Fibroblast of the aortic adventitia (primary cell): Measurements from ENCODE around the gene CCDC110. TPM values are rescaled to one million over a fixed set of nuclear protein-coding genes. Genes with fewer than 3 reads are reported as not detected.

Experiments
- DNase-seq: peaks from one replicate; pipeline ENCODE4 v3.0.0-alpha.2; 2010; ENCODE audit warnings: low read depth
- H3K4me3 ChIP-seq: 2 replicates; pipeline ENCODE4 v1.5.1; 2011; ENCODE audit warnings: low read depth, mild to moderate bottlenecking, control low read depth, low read length, moderate library complexity
- total RNA-seq: library from RNA; depleted of rRNA; stranded (reverse); fragments of >200 nt; gene quantifications from 2 replicates; pipeline ENCODE4 v1.2.3, GENCODE V29; 2012; ENCODE audit warnings: low replicate concordance
- TF ChIP-seq, protein P1 (sequence below): IDR thresholded peaks from 2 replicates; pipeline ENCODE4 v1.5.1; 2011; ENCODE audit warnings: mild to moderate bottlenecking, low read length, control low read depth, inconsistent platforms; ENCODE audit not compliant: insufficient read depth

Gene CCDC110
- total RNA-seq, 1 donor = 4.2 TPM

DNA sequence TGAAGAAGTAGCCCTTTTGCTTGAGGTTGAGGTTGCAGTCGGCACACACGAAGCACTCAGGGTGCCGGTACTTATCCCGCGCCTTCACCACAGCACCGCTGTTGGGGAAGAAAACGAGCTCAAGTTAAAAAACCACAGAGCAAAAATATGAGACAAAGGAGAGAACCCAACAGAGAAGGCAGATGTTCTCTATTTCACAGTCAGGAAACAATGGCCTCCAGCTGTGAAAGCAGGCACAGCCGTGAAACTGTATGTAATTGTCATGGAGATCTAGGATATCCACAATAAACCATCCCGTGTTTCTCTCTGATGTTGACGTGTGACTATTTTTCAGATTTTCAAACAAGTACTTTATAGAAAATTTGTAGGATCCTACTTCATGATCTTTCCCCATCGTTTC is 30.9 kb upstream of the CCDC110 start:
- TF ChIP-seq, protein P1, sequence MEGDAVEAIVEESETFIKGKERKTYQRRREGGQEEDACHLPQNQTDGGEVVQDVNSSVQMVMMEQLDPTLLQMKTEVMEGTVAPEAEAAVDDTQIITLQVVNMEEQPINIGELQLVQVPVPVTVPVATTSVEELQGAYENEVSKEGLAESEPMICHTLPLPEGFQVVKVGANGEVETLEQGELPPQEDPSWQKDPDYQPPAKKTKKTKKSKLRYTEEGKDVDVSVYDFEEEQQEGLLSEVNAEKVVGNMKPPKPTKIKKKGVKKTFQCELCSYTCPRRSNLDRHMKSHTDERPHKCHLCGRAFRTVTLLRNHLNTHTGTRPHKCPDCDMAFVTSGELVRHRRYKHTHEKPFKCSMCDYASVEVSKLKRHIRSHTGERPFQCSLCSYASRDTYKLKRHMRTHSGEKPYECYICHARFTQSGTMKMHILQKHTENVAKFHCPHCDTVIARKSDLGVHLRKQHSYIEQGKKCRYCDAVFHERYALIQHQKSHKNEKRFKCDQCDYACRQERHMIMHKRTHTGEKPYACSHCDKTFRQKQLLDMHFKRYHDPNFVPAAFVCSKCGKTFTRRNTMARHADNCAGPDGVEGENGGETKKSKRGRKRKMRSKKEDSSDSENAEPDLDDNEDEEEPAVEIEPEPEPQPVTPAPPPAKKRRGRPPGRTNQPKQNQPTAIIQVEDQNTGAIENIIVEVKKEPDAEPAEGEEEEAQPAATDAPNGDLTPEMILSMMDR = no peak
- DNase-seq = no peak
- no peak overlapping the region for H3K4me3 ChIP-seq

DNA sequence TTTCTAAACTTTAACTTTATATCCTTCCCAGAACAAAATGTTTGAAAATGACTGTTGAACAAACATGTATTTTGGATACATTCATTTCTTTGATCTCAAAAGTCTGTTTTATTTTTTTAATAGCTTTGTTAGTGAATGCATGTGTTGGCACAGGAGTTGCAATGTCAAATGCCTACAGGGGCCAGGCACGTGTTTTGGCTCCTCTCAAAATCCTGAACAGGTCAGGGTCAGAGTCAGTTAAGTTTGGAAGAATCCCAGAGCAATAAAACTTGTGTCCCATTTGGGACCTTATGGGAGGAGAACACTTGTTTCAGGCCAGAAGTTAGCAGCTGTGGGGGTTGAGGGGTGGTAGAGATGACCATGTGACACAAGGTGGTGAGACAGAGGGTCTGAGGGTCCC is 29.0 kb upstream of the CCDC110 start:
- TF ChIP-seq, protein P1 = no peak
- DNase-seq = no peak
- no peak overlapping the region for H3K4me3 ChIP-seq

GRCh38 chr4:185500035-185500434 is 28.5 kb upstream of the CCDC110 start:
- H3K4me3 ChIP-seq = no peak overlapping the region
- TF ChIP-seq, protein P1 = no peak
- no peak for DNase-seq

GRCh38 chr4:185488650-185489049 is 17.1 kb upstream of the CCDC110 start:
- TF ChIP-seq, protein P1 = no peak
- DNase-seq = no peak
- H3K4me3 ChIP-seq = no peak overlapping the region

- no peak overlapping the region for H3K4me3 ChIP-seq
- TF ChIP-seq, protein P1 = no peak
Measured at GRCh38 chr4:185481401-185481800, 9.9 kb upstream of the CCDC110 start.

GRCh38 chr4:185480016-185480732 is 8.6 kb upstream of the CCDC110 start:
- no peak overlapping the region for H3K4me3 ChIP-seq
- no peak for DNase-seq
- TF ChIP-seq, protein P1 = no peak

More at GRCh38 chr4:185481401-185481800, 9.9 kb upstream of the CCDC110 start:
- no peak for DNase-seq
